ENCODE results near the gene SKI.

The SKI gene

GRCh38 chr1:2303016-2303775 lies 75.1 kb downstream of the SKI start:
- Histone ChIP-seq H3K27ac (ENCODE audit: low read depth, low read length) (no peak overlapping the region), H3K9me2 (replicated peaks; ENCODE audit: control insufficient read depth, low read length) (no peaks in the 10 kb centered on the region), H3K36me3 (ENCODE audit: control insufficient read depth, low read length) (no peaks in the 10 kb centered on the region), H3K4me1 (ENCODE audit: control insufficient read depth, low read length) (peaks cover 21% of the 10 kb centered on the region), H3K9me3 (ENCODE audit: control insufficient read depth, insufficient read depth, low read length) (no peaks in the 10 kb centered on the region), H3K27me3 (ENCODE audit: control insufficient read depth, low read length) (peaks cover 19% of the 10 kb centered on the region), H4K20me1 (ENCODE audit: control insufficient read depth, insufficient read depth, low read depth, low read length) (peaks cover 11% of the 10 kb centered on the region; the same call in 1 of the 2 replicates), H3F3A (ENCODE audit: control insufficient read depth, insufficient read depth) (0 out of 2 replicates have a peak, but pooled peaks cover 2% of the 10 kb centered on the region), H3K4me2 (ENCODE audit: low read length) (no peak overlapping the region), H3K4me3 (ENCODE audit: low read length) (no peak overlapping the region), H3K79me2 (ENCODE audit: control insufficient read depth, low read length) (no peaks in the 10 kb centered on the region)
- no peak for TF ChIP-seq EZH2phosphoT487 (IDR thresholded peaks at IDR 0.05; ENCODE audit: borderline replicate concordance, low read length)
- TF ChIP-seq, protein P1, sequence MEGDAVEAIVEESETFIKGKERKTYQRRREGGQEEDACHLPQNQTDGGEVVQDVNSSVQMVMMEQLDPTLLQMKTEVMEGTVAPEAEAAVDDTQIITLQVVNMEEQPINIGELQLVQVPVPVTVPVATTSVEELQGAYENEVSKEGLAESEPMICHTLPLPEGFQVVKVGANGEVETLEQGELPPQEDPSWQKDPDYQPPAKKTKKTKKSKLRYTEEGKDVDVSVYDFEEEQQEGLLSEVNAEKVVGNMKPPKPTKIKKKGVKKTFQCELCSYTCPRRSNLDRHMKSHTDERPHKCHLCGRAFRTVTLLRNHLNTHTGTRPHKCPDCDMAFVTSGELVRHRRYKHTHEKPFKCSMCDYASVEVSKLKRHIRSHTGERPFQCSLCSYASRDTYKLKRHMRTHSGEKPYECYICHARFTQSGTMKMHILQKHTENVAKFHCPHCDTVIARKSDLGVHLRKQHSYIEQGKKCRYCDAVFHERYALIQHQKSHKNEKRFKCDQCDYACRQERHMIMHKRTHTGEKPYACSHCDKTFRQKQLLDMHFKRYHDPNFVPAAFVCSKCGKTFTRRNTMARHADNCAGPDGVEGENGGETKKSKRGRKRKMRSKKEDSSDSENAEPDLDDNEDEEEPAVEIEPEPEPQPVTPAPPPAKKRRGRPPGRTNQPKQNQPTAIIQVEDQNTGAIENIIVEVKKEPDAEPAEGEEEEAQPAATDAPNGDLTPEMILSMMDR (IDR thresholded peaks at IDR 0.05; ENCODE audit: low read depth, low read length, poor library complexity, severe bottlenecking): no peak

- TF ChIP-seq, protein P1 (IDR thresholded peaks at IDR 0.05; ENCODE audit: low read depth, low read length, poor library complexity, severe bottlenecking): no peak
- no peak for TF ChIP-seq EZH2phosphoT487 (IDR thresholded peaks at IDR 0.05; ENCODE audit: borderline replicate concordance, low read length)
- Histone ChIP-seq H3K4me2 (ENCODE audit: low read length) (no peak overlapping the region), H3K4me1 (ENCODE audit: control insufficient read depth, low read length) (peaks cover 21% of the 10 kb centered on the region), H3K79me2 (ENCODE audit: control insufficient read depth, low read length) (no peaks in the 10 kb centered on the region), H3K36me3 (ENCODE audit: control insufficient read depth, low read length) (no peaks in the 10 kb centered on the region), H3K27ac (ENCODE audit: low read depth, low read length) (no peak overlapping the region), H4K20me1 (ENCODE audit: control insufficient read depth, insufficient read depth, low read depth, low read length) (peaks cover 11% of the 10 kb centered on the region; the same call in 1 of the 2 replicates), H3K9me2 (replicated peaks; ENCODE audit: control insufficient read depth, low read length) (no peaks in the 10 kb centered on the region), H3K9me3 (ENCODE audit: control insufficient read depth, insufficient read depth, low read length) (no peaks in the 10 kb centered on the region), H3F3A (ENCODE audit: control insufficient read depth, insufficient read depth) (0 out of 2 replicates have a peak, but pooled peaks cover 2% of the 10 kb centered on the region), H3K4me3 (ENCODE audit: low read length) (no peak overlapping the region), H3K27me3 (ENCODE audit: control insufficient read depth, low read length) (peaks cover 19% of the 10 kb centered on the region)
These were observed 75.7 kb downstream of the SKI start for GRCh38 chr1:2303781-2304180.

- Histone ChIP-seq H3K4me3 (ENCODE audit: low read length) (no peak overlapping the region), H3K9me2 (replicated peaks; ENCODE audit: control insufficient read depth, low read length) (no peaks in the 10 kb centered on the region), H3K79me2 (ENCODE audit: control insufficient read depth, low read length) (no peaks in the 10 kb centered on the region), H3K4me1 (ENCODE audit: control insufficient read depth, low read length) (peaks cover 21% of the 10 kb centered on the region), H3F3A (ENCODE audit: control insufficient read depth, insufficient read depth) (0 out of 2 replicates have a peak, but pooled peaks cover 2% of the 10 kb centered on the region), H3K9me3 (ENCODE audit: control insufficient read depth, insufficient read depth, low read length) (no peaks in the 10 kb centered on the region), H3K27me3 (ENCODE audit: control insufficient read depth, low read length) (peaks cover 19% of the 10 kb centered on the region), H3K36me3 (ENCODE audit: control insufficient read depth, low read length) (no peaks in the 10 kb centered on the region), H4K20me1 (ENCODE audit: control insufficient read depth, insufficient read depth, low read depth, low read length) (peaks cover 11% of the 10 kb centered on the region; the same call in 1 of the 2 replicates), H3K4me2 (ENCODE audit: low read length) (no peak overlapping the region), H3K27ac (ENCODE audit: low read depth, low read length) (no peak overlapping the region)
- TF ChIP-seq, protein P1 (IDR thresholded peaks at IDR 0.05; ENCODE audit: low read depth, low read length, poor library complexity, severe bottlenecking): no peak
- TF ChIP-seq EZH2phosphoT487 (IDR thresholded peaks at IDR 0.05; ENCODE audit: borderline replicate concordance, low read length): no peak
These were observed 76.2 kb downstream of the SKI start for GRCh38 chr1:2304282-2304681.
